ENCODE data around the gene TCAIM. TPM values are rescaled to one million over a fixed set of nuclear protein-coding genes. Genes with fewer than 3 reads are reported as not detected.

TCAIM gene
- total RNA-seq, 2 experiments from 2014 or later = 19.3 to 19.4 TPM

GRCh38 chr3:44446929-44447328 is 108.4 kb downstream of the TCAIM start:
- H3K27me3 Mint-ChIP-seq = no peaks in the 10 kb centered on the region
- no peak for DNase-seq
- CTCF ChIA-PET = no interaction called here
- peaks cover 89% of the 10 kb centered on the region for H3K36me3 Mint-ChIP-seq (ENCODE audit: low read depth)
- POLR2A ChIA-PET = no interaction called here
- H3K4me3 Mint-ChIP-seq = no peak overlapping the region
- peaks cover 11% of the 10 kb centered on the region for H3K4me1 Mint-ChIP-seq
- no peak overlapping the region for H3K27ac Mint-ChIP-seq
- H3K9me3 Mint-ChIP-seq = peaks cover 47% of the 10 kb centered on the region

GRCh38 chr3:44451441-44451840 is 112.9 kb downstream of the TCAIM start:
- POLR2A ChIA-PET = no interaction called here
- H3K9me3 Mint-ChIP-seq = peaks cover 34% of the 10 kb centered on the region

GRCh38 chr3:44454258-44454657 is 115.7 kb downstream of the TCAIM start:
- Mint-ChIP-seq H3K4me1 (no peaks in the 10 kb centered on the region), H3K27ac (no peak overlapping the region), H3K9me3 (peaks cover 7% of the 10 kb centered on the region), H3K4me3 (no peak overlapping the region), H3K36me3 (ENCODE audit: low read depth) (peaks cover 79% of the 10 kb centered on the region), H3K27me3 (no peaks in the 10 kb centered on the region)
- no peak for DNase-seq
- POLR2A ChIA-PET = no interaction called here
- CTCF ChIA-PET = no interaction called here

More at GRCh38 chr3:44451441-44451840, 112.9 kb downstream of the TCAIM start:
- no peak overlapping the region for H3K4me3 Mint-ChIP-seq
- H3K4me1 Mint-ChIP-seq = no peaks in the 10 kb centered on the region
- DNase-seq = no peak
- peaks cover 88% of the 10 kb centered on the region for H3K36me3 Mint-ChIP-seq (ENCODE audit: low read depth)
- CTCF ChIA-PET = no interaction called here
- no peak overlapping the region for H3K27ac Mint-ChIP-seq
- no peaks in the 10 kb centered on the region for H3K27me3 Mint-ChIP-seq

GRCh38 chr3:44455318-44455717 is 116.8 kb downstream of the TCAIM start:
- POLR2A ChIA-PET = no interaction called here
- H3K4me3 Mint-ChIP-seq = no peak overlapping the region
- H3K4me1 Mint-ChIP-seq = no peaks in the 10 kb centered on the region
- H3K27ac Mint-ChIP-seq = no peak overlapping the region
- H3K27me3 Mint-ChIP-seq = no peaks in the 10 kb centered on the region
- CTCF ChIA-PET = no interaction called here
- peaks cover 79% of the 10 kb centered on the region for H3K36me3 Mint-ChIP-seq (ENCODE audit: low read depth)
- peaks cover 12% of the 10 kb centered on the region for H3K9me3 Mint-ChIP-seq
- DNase-seq = no peak

Other genes with a start within 250 kb of the TCAIM start
- gene TOPAZ1, start 96.9 kb upstream of the TCAIM start, total RNA-seq = not detected
- gene ZNF445, start 138.9 kb downstream of the TCAIM start, total RNA-seq = 10 to 100 TPM; 17.8 to 19.6 TPM
- under 1 TPM; 0.60 to 0.98 TPM for gene ZKSCAN7, start 216.4 kb downstream of the TCAIM start, total RNA-seq
- not detected for gene ZNF660, start 246.2 kb downstream of the TCAIM start, total RNA-seq